KMS-11 (cell line): Measurements from ENCODE around the gene POU2AF1.
"Not testable (repeated sequence)": the region's sequence is repeated elsewhere in the genome, so short reads cannot be mapped to it uniquely, and the experiment has no call there.

ENCODE experiments used
- H2AFZ ChIP-seq: fragments of 200-600 bp; sonication (generic); 2 replicates; pipeline ENCODE4 v1.6.1; 2016; ENCODE audit warnings: antibody characterized with exemption, mixed run types, low read depth
- H3K27ac ChIP-seq: fragments of 200-600 bp; sonication (generic); 2 replicates; pipeline ENCODE4 v1.6.1; 2016; ENCODE audit warnings: mild to moderate bottlenecking, mixed run types
- H3K27me3 ChIP-seq: fragments of 200-600 bp; sonication (generic); 2 replicates; pipeline ENCODE4 v1.6.1; 2017; ENCODE audit warnings: mild to moderate bottlenecking, low read depth, mixed run types, moderate library complexity; ENCODE audit not compliant: insufficient read depth
- H3K36me3 ChIP-seq: fragments of 200-600 bp; sonication (generic); 2 replicates; pipeline ENCODE4 v1.6.1; 2017; ENCODE audit warnings: mild to moderate bottlenecking, mixed run types; ENCODE audit not compliant: insufficient read depth
- H3K4me1 ChIP-seq: fragments of 200-600 bp; sonication (generic); 2 replicates; pipeline ENCODE4 v1.6.1; 2016; ENCODE audit warnings: mild to moderate bottlenecking, low read depth, mixed run types; ENCODE audit not compliant: poor library complexity, severe bottlenecking
- H3K4me2 ChIP-seq: fragments of 200-600 bp; sonication (generic); 2 replicates; pipeline ENCODE4 v1.7.0; 2016; ENCODE audit warnings: mild to moderate bottlenecking, mixed run types
- H3K4me3 ChIP-seq: fragments of 200-600 bp; sonication (generic); IDR thresholded peaks from 2 replicates; pipeline ENCODE4 v1.6.1; 2017; ENCODE audit warnings: low read depth, low read length, mixed read lengths; ENCODE audit not compliant: insufficient read depth
- H3K79me2 ChIP-seq: fragments of 200-600 bp; sonication (generic); 2 replicates; pipeline ENCODE4 v1.6.1; 2016; ENCODE audit warnings: low read depth, mixed run types; ENCODE audit not compliant: insufficient read depth
- H3K9ac ChIP-seq: fragments of 200-600 bp; sonication (generic); 2 replicates; pipeline ENCODE4 v1.6.1; 2016; ENCODE audit warnings: mild to moderate bottlenecking, mixed run types
- H4K20me1 ChIP-seq: fragments of 200-600 bp; sonication (generic); 2 replicates; pipeline ENCODE4 v1.6.1; 2016; ENCODE audit warnings: mild to moderate bottlenecking, mixed run types; ENCODE audit not compliant: insufficient read depth
- CTCF ChIP-seq: fragments of 200-600 bp; sonication (generic); conservative IDR thresholded peaks from 2 replicates; pipeline ENCODE4 v1.6.1; 2017; ENCODE audit warnings: low read depth, mild to moderate bottlenecking, antibody characterized with exemption, low read length, moderate library complexity, mixed read lengths

Gene POU2AF1

GRCh38 chr11:111324277-111324720 lies 54.8 kb downstream of the POU2AF1 start:
- Histone ChIP-seq H3K9ac (no peak overlapping the region), H4K20me1 (no peaks in the 10 kb centered on the region), H3K4me1 (no peaks in the 10 kb centered on the region), H3K4me2 (no peak overlapping the region), H2AFZ (no peak overlapping the region), H3K27me3 (no peaks in the 10 kb centered on the region), H3K79me2 (no peaks in the 10 kb centered on the region), H3K36me3 (no peaks in the 10 kb centered on the region), H3K27ac (no peak overlapping the region), H3K4me3 (no peak overlapping the region)
- TF ChIP-seq CTCF = no peak

GRCh38 chr11:111322534-111322933 lies 56.5 kb downstream of the POU2AF1 start:
- Histone ChIP-seq H2AFZ (no peak overlapping the region), H3K4me1 (no peaks in the 10 kb centered on the region), H3K9ac (no peak overlapping the region), H3K79me2 (no peaks in the 10 kb centered on the region), H4K20me1 (no peaks in the 10 kb centered on the region), H3K36me3 (no peaks in the 10 kb centered on the region), H3K4me2 (no peak overlapping the region), H3K27ac (no peak overlapping the region), H3K4me3 (no peak overlapping the region), H3K27me3 (no peaks in the 10 kb centered on the region)
- no peak for TF ChIP-seq CTCF

- no peak overlapping the region for H3K4me3 ChIP-seq
- H3K79me2 ChIP-seq = no peaks in the 10 kb centered on the region
- H2AFZ ChIP-seq = no peak overlapping the region
- no peaks in the 10 kb centered on the region for H3K4me1 ChIP-seq
- H3K4me2 ChIP-seq = no peak overlapping the region
- no peak overlapping the region for H3K27ac ChIP-seq
- no peaks in the 10 kb centered on the region for H3K27me3 ChIP-seq
- H3K9ac ChIP-seq = no peak overlapping the region
- no peak for TF ChIP-seq CTCF
- H4K20me1 ChIP-seq = no peaks in the 10 kb centered on the region
- H3K36me3 ChIP-seq = no peaks in the 10 kb centered on the region
Measured at GRCh38 chr11:111320728-111321568, 58.1 kb downstream of the POU2AF1 start.

GRCh38 chr11:111320199-111320598 lies 58.9 kb downstream of the POU2AF1 start:
- not testable (repeated sequence) for H3K9ac ChIP-seq, H4K20me1 ChIP-seq, H3K4me2 ChIP-seq, H3K4me1 ChIP-seq, H3K27ac ChIP-seq, H3K27me3 ChIP-seq, H2AFZ ChIP-seq, H3K4me3 ChIP-seq, H3K79me2 ChIP-seq, H3K36me3 ChIP-seq

- Histone ChIP-seq H3K4me3 (no peak overlapping the region), H3K79me2 (no peaks in the 10 kb centered on the region)
Measured at GRCh38 chr11:111319296-111319695, 59.8 kb downstream of the POU2AF1 start.

More at GRCh38 chr11:111319296-111319695, 59.8 kb downstream of the POU2AF1 start:
- H3K4me1 ChIP-seq = no peaks in the 10 kb centered on the region
- H3K9ac ChIP-seq = no peak overlapping the region
- H3K36me3 ChIP-seq = no peaks in the 10 kb centered on the region
- H2AFZ ChIP-seq = no peak overlapping the region
- no peaks in the 10 kb centered on the region for H3K27me3 ChIP-seq
- H4K20me1 ChIP-seq = no peaks in the 10 kb centered on the region
- H3K27ac ChIP-seq = no peak overlapping the region
- no peak overlapping the region for H3K4me2 ChIP-seq
- TF ChIP-seq CTCF = no peak
